ENCODE measurements around the gene HEG1. TPM values are rescaled to one million over a fixed set of nuclear protein-coding genes. Genes with fewer than 3 reads are reported as not detected.

Gene HEG1
- total and polyA plus RNA-seq, 2 of the 8 experiments (the other 6 are each of a cell fraction or from before 2014, with no cell fraction given) = 5.3 to 9.7 TPM

GRCh38 chr3:125051715-125052581 is 3.8 kb downstream of the HEG1 start (continued):
- TF ChIP-seq USF2 (IDR thresholded peaks at IDR 0.05; ENCODE audit: low read length) = no peak

Measured in H1 (cell line).